HEK293 (cell line): ENCODE data around the gene HBZ.
A peak's percentile ranks its signal among the peaks of the same experiment; 100 is the strongest.

Source experiments
- CTCF ChIA-PET: fragments of 350-600 bp; formaldehyde crosslinking; extraction: SDS; loops from one replicate; lab custom pipeline; 2021; ENCODE audit warnings: antibody characterized with exemption; lab: Yijun Ruan, JAX
- POLR2A ChIA-PET: fragments of 300-600 bp; formaldehyde crosslinking; extraction: SDS; loops from one replicate; lab custom pipeline; 2020; ENCODE audit warnings: antibody characterized with exemption, inconsistent platforms; lab: Yijun Ruan, JAX
- H3K27ac ChIP-seq: fragments of 200-500 bp; sonication (Bioruptor generic); 2 replicates; pipeline ENCODE4 v1.5.1; 2014; ENCODE audit warnings: low read depth, low read length, control low read depth, inconsistent platforms; ENCODE audit errors: extremely low read depth
- H3K36me3 ChIP-seq, 2 experiments: fragments of 200-500 bp in 1 of 2; sonication (Bioruptor generic) in 1 of 2; 1 replicate in 1 of 2; 2 replicates in 1 of 2; pipeline ENCODE4 v1.5.1; 2014 to 2017; ENCODE audit warnings: inconsistent platforms in 2 of 2, low read length in 2 of 2; ENCODE audit not compliant: control insufficient read depth in 2 of 2, insufficient read depth in 1 of 2
- H3K4me1 ChIP-seq: fragments of 200-500 bp; sonication (Bioruptor generic); 2 replicates; pipeline ENCODE4 v1.5.1; 2014; ENCODE audit warnings: mild to moderate bottlenecking, low read length, inconsistent platforms; ENCODE audit not compliant: control insufficient read depth, insufficient read depth
- H3K4me3 ChIP-seq: 2 replicates; pipeline ENCODE4 v1.5.1; 2011; ENCODE audit warnings: low read depth, mild to moderate bottlenecking, control low read depth, low read length, moderate library complexity
- H3K9me3 ChIP-seq: fragments of 200-500 bp; sonication (Bioruptor generic); 2 replicates; pipeline ENCODE4 v1.5.1; 2014; ENCODE audit warnings: low read depth, low read length, inconsistent platforms; ENCODE audit not compliant: control insufficient read depth, insufficient read depth
- EGR2 ChIP-seq: fragments of 450-650 bp; formaldehyde crosslinking; IDR thresholded peaks from 2 replicates; pipeline ENCODE4 v1.5.1; 2016; ENCODE audit warnings: low read depth, missing biosample characterization, missing genetic modification characterization
- HIC1 ChIP-seq: fragments of 450-650 bp; formaldehyde crosslinking; IDR thresholded peaks from 2 replicates; pipeline ENCODE4 v1.5.1; 2016; ENCODE audit warnings: missing biosample characterization, missing genetic modification characterization
- MYNN ChIP-seq: fragments of 450-650 bp; formaldehyde crosslinking; IDR thresholded peaks from 2 replicates; pipeline ENCODE4 v1.5.1; 2016; ENCODE audit warnings: missing biosample characterization, missing genetic modification characterization, borderline replicate concordance
- REST ChIP-seq: fragments of 450-650 bp; formaldehyde crosslinking; IDR thresholded peaks from 2 replicates; pipeline ENCODE4 v1.5.1; 2016; ENCODE audit warnings: missing biosample characterization, missing genetic modification characterization
- TCF7L2 ChIP-seq: IDR thresholded peaks from 2 replicates; pipeline ENCODE4 v1.6.1; 2011; ENCODE audit warnings: low read depth, mild to moderate bottlenecking, inconsistent platforms, low read length, moderate library complexity, borderline replicate concordance
- ZFP3 ChIP-seq: fragments of 450-650 bp; formaldehyde crosslinking; IDR thresholded peaks from 2 replicates; pipeline ENCODE4 v1.5.1; 2016; ENCODE audit warnings: low read depth, missing biosample characterization, missing genetic modification characterization
- ZNF341 ChIP-seq: fragments of 450-650 bp; formaldehyde crosslinking; IDR thresholded peaks from 2 replicates; pipeline ENCODE4; 2016; ENCODE audit warnings: low read depth, missing biosample characterization, missing genetic modification characterization
- ZNF350 ChIP-seq: fragments of 450-650 bp; formaldehyde crosslinking; IDR thresholded peaks from 2 replicates; pipeline ENCODE4 v1.5.0; 2017; ENCODE audit warnings: missing biosample characterization, mild to moderate bottlenecking, missing genetic modification characterization
- ZNF366 ChIP-seq: fragments of 450-650 bp; formaldehyde crosslinking; conservative IDR thresholded peaks from 2 replicates; pipeline ENCODE4 v1.5.1; 2016; ENCODE audit warnings: missing biosample characterization, missing genetic modification characterization
- TF ChIP-seq, protein P1 (sequence below): fragments of 450-650 bp; formaldehyde crosslinking; IDR thresholded peaks from 2 replicates; pipeline ENCODE4 v1.5.1; 2016; ENCODE audit warnings: missing biosample characterization, missing genetic modification characterization

Gene HBZ

GRCh38 chr16:185213-185612, 32.8 kb downstream of the HBZ start:
- H3K36me3 ChIP-seq: peaks cover 4 to 39% of the 10 kb centered on the region in 2 experiments; a peak in 2 of 3 replicates
- H3K4me1 ChIP-seq: peaks cover 3% of the 10 kb centered on the region; the same call in 1 of the 2 replicates
- no peaks in the 10 kb centered on the region for H3K9me3 ChIP-seq
- TF ChIP-seq ZNF366 (tag by site-specific recombination): no peak
- no peak for TF ChIP-seq REST (tag by site-specific recombination)
- TF ChIP-seq ZNF341 (tag by site-specific recombination): peak; percentile 56
- ChIA-PET CTCF (interaction anchor here (0.7 kb wide), 2 partner anchors 78 to 121 kb away, joined by 3 read pairs; no protein-coding TSS in a partner anchor), POLR2A (no interaction called here)
- no peak overlapping the region for H3K27ac ChIP-seq
- H3K4me3 ChIP-seq: no peak overlapping the region

GRCh38 chr16:185691-186090, 33.2 kb downstream of the HBZ start:
- no peak overlapping the region for H3K27ac ChIP-seq
- peaks cover 3% of the 10 kb centered on the region; the same call in 1 of the 2 replicates for H3K4me1 ChIP-seq
- ChIA-PET CTCF (no interaction called here), POLR2A (no interaction called here)
- no peaks in the 10 kb centered on the region for H3K9me3 ChIP-seq
- TF ChIP-seq ZFP3 (tag by site-specific recombination): no peak
- TF ChIP-seq MYNN (tag by site-specific recombination): no peak
- no peak for TF ChIP-seq TCF7L2
- TF ChIP-seq ZNF350: no peak
- TF ChIP-seq EGR2 (tag by site-specific recombination): no peak
- peaks cover 8 to 44% of the 10 kb centered on the region in 2 experiments; a peak in 2 of 3 replicates for H3K36me3 ChIP-seq
- no peak overlapping the region for H3K4me3 ChIP-seq

DNA sequence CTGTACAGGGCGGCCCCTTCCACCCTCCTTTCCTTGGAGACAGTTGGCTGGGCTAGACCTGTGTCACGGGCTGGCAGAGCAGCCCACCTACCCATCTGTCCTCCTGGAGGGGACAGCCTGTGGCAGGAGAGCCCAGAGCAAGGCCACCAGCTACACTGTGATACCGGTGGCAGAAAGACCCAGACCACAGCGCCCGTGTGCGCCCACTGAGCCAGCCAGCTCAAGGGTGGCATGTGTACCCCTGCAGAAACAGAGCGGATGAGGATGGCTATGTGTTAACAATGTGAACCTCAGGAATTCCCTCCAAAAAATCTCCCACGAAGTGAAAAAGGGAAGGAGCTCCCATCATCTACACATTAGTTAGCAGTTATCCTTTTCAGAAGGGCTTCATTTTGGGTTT, 34.9 kb downstream of the HBZ start:
- CTCF ChIA-PET: interaction anchor here (1.2 to 1.5 kb wide), 4 partner anchors 28 to 175 kb away, joined by 4 to 7 read pairs (median 5); no protein-coding TSS in a partner anchor
- Histone ChIP-seq H3K27ac (no peak overlapping the region), H3K9me3 (no peaks in the 10 kb centered on the region), H3K4me3 (no peak overlapping the region), H3K36me3 (peaks cover 17 to 60% of the 10 kb centered on the region in 2 experiments; a peak in 2 of 3 replicates), H3K4me1 (no peaks in the 10 kb centered on the region)
- POLR2A ChIA-PET: no interaction called here
- TF ChIP-seq ZNF341 (tag by site-specific recombination) (0 out of 2 replicates have a peak, but pooled peaks have one; percentile 20), ZFP3 (tag by site-specific recombination) (no peak), HIC1 (tag by site-specific recombination) (peak; percentile 86)
- TF ChIP-seq, protein P1, sequence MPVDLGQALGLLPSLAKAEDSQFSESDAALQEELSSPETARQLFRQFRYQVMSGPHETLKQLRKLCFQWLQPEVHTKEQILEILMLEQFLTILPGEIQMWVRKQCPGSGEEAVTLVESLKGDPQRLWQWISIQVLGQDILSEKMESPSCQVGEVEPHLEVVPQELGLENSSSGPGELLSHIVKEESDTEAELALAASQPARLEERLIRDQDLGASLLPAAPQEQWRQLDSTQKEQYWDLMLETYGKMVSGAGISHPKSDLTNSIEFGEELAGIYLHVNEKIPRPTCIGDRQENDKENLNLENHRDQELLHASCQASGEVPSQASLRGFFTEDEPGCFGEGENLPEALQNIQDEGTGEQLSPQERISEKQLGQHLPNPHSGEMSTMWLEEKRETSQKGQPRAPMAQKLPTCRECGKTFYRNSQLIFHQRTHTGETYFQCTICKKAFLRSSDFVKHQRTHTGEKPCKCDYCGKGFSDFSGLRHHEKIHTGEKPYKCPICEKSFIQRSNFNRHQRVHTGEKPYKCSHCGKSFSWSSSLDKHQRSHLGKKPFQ (tag by site-specific recombination): no peak
